HG03025 (cell line): ENCODE measurements around the gene CLIC6.
"Not testable (repeated sequence)": the region's sequence is repeated elsewhere in the genome, so short reads cannot be mapped to it uniquely, and the experiment has no call there.

Experiments
- ATAC-seq: cut with Tn5 transposase; IDR thresholded peaks from one replicate; pipeline ENCODE4 v1.9.1; 2021; ENCODE audit warnings: mild to moderate bottlenecking, moderate library complexity; ENCODE audit not compliant: unreplicated experiment, low FRiP score

The CLIC6 gene

DNA sequence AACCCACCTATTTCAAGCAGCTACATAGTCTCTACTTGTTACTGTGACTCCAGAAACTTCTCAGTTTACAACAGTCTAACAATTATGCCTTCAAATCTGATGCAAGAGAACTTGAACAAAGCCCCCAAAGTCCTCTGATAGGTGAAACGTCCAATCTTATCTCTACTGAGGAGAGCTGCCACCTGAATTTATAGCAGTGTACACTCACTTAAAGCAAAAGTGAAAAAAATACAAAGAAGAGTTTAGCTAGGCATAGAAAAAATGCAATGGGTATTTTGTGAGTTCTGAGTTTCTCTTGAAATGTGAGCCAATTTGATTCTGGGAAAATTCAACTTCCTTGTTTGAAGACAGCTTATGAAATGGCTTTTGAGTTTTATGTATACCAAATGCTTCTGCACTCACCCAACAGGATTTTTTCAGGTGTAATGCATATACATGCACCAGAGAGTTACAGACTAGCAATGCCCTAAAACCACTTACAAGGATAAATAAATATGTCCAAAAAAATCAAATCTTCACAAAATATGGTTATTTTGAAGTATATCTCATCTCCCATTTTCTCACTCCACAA, 17.8 kb upstream of the CLIC6 start:
- no peak for ATAC-seq

DNA sequence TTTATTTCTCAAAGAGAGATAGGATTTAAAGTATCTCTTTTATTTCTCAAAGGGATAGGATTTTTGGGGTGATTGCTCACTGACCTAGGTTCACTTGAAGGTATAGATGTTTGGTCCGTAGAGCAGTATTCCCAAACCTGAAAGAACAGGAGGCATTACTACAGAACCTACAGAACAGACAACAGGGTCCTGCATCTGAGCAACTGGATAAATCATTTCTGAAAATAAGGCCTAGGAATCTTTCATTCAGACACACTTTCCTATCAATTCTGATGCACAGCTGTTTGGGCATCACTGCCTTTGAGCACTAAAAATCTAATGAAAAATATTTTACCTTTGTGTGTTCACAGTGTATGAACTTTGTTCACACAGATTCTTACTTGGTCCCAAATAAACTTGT, 17.2 kb upstream of the CLIC6 start:
- no peak for ATAC-seq

DNA sequence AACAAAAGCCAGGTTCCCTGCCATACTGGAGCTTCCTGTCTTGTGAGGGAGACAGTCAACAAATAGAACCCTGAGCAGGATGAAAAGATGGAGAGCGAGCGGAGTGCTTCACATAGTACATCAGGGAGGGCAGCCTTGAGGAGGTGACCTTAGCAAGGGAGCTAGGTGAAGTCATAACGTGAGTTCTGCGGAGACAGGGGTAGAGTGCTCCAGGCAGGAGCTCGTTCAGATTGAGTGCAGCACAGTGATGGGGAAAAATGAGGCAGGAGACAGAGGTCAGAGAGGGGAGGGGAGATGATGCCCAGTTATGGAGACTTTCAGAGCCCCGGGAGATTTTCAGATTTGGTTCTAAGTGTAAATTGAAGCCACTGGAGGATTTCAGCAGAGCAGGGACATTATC, 15.3 kb upstream of the CLIC6 start:
- no peak for ATAC-seq

DNA sequence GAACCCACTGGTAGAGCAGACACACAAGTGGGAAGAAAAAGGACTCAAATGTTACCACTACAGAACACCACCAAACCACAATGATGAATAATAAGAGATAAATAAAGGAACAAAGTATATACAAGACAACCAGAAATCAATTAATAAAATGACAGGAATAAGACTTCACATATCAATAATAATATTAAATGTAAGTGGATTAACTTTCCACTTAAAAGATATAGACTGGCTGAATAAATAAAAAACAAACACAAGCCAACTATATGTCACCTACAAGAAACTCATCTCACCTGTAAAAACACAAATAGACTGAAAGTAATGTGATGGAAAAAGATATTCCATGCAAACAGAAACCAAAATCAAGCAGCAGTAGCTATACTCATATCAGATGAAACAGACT, 6.9 kb upstream of the CLIC6 start:
- no peak for ATAC-seq

GRCh38 chr21:34667761-34668160, 1.0 kb upstream of the CLIC6 start:
- no peak for ATAC-seq

- ATAC-seq = peak; percentile 55
These were observed 520 bp downstream of the CLIC6 start for GRCh38 chr21:34669149-34669879.

GRCh38 chr21:34669880-34670219, 1.1 kb downstream of the CLIC6 start:
- ATAC-seq = not testable (repeated sequence)

GRCh38 chr21:34670220-34670961, 1.6 kb downstream of the CLIC6 start:
- peak; percentile 13 for ATAC-seq

GRCh38 chr21:34670962-34671348, 2.2 kb downstream of the CLIC6 start:
- ATAC-seq = no peak

GRCh38 chr21:34671462-34671861, 2.7 kb downstream of the CLIC6 start:
- ATAC-seq = no peak

DNA sequence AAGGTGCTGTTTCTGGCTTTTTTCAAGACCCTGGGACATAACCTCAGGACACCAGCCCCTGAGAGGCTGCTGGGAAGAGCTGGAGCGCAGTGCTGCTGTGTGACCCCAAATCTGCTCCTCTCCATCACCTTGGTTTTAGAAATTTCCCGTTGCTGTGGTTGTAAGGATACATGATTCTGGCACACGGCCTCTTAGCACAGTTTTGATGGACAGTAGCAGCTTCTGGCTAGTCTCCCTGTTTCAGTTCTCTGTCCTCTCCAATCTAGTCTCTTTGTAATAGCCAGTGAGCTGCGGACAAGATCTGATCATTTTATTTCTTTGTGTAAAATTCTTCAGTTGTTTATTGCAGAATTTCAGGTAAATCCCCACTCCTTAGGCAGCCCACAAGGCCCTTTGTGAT, 3.1 kb downstream of the CLIC6 start:
- ATAC-seq = no peak

DNA sequence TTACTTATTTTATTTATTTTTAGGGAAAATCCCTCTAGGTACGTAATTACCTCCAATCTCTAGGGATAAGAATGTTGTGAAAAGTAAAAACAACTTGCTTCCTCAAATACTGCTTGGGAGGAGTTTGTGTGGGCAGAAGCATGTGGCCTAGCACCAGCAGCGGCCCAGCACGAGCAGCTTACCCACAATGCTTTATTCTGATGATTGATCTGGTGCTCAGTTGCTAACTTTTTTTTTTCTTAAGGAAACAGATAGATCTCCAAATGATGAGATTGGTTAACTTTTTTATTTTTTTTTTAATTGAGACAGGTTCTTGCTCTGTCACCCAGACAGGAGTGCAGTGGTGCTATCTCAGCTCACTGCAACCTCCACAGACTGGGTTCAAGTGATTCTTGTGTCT, 4.2 kb downstream of the CLIC6 start:
- ATAC-seq = no peak

- no peak for ATAC-seq
These were observed 5.7 kb downstream of the CLIC6 start for GRCh38 chr21:34674468-34674867.

GRCh38 chr21:34675871-34676270, 7.1 kb downstream of the CLIC6 start:
- ATAC-seq = no peak

GRCh38 chr21:34679051-34679450, 10.3 kb downstream of the CLIC6 start:
- no peak for ATAC-seq

DNA sequence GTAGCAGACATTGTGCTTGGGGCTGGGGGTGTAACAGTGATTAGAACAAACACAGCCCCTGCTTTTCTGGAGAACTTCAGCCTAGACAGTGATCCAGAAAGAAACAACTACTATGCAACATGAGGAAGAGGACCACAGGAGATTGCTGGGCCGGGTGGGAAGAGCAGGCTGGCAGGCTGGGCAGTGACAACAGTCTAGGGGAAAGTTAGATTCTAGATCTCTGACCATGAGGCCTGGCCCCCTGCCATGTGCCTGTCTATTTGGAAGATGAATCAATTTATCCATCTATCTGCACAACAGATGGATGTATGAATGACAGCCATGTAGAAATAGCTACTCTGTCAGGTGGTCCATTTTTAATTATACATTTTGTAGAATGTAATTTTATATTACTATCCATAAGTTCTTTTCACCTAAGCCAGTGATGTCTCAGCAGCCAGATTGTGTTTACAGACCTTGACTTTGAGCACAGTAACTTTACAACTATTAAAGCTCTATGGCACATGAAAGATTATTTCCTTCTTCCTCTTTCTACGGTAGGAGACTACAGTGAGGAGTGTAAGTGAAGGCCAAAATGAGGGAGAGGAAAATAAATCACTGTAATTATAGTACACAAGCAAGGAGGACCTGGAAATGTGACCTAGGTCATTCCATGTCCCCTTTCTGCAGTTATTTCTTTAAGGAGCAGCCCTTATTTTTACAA, 15.5 kb downstream of the CLIC6 start:
- no peak for ATAC-seq

DNA sequence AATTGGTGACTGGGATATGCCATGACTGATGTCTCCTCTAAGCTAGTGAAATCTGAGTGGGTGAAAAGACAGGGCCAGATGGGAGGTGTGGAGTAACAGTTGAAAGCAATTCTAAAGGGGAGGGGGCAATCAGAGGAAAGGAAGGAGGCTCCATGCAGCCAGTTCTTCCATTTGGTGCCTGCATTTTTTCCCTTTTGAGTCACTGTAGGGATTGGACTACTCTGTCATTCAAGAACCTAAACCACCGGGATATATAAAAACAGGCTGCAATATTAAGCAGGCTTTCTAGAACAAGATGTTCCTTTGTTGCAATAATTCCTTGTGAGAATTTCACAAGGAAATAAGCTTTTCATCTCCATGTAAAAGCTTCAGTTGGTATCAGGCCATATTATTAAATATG, 18.3 kb downstream of the CLIC6 start:
- no peak for ATAC-seq

GRCh38 chr21:34687745-34688144, 19.0 kb downstream of the CLIC6 start:
- no peak for ATAC-seq

DNA sequence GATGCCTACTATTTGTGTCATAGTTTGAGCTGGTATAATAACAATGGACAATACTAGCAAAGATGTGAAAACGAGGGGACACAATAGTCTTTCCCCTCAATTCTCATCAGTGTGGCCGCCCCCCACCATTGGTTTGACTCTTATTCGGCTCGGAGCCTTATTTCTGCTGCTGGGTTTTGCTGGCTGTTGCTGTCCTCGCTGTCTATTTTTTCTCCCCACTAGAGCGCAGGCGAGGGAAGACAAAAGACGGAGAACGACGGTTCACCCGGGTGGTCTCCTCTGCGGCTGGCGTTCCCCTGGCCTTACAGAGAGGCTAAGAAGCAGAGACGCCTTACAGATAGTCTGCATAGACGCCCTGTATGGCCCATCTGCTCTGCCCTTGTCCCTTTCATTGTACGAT, 19.4 kb downstream of the CLIC6 start:
- ATAC-seq = no peak

DNA sequence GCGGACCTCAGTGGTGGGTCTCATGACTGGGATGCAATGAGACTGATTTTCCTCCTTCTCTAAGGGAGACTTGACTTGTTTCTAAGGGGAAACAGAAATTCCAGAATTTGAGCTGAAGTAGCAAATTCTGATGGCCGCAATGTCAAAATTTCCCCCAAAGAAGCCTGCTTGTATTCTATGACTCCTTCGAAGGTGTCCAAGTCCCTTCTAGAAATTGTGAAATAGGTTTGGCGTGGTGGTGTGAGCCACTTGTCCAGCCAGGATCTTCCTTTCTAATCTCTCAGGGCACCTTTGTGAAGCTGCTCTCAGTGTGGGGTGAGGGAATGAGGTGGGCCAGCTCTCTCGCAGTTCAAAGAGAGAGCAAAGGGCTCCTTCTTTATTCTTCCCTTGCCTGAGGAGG, 19.9 kb downstream of the CLIC6 start:
- no peak for ATAC-seq

GRCh38 chr21:34690041-34690792, 21.4 kb downstream of the CLIC6 start:
- ATAC-seq = no peak
